ENCODE results near the gene FAM13C. TPM values are rescaled to one million over a fixed set of nuclear protein-coding genes. Genes with fewer than 3 reads are reported as not detected.

FAM13C gene
- total and polyA plus RNA-seq, 9 donors: 18.0 to 40.7 (median 31.9) TPM

Other genes with a start within 250 kb of the FAM13C start
- gene PHYHIPL, start 185.9 kb downstream of the FAM13C start, total RNA-seq: 0.31 TPM
- gene PHYHIPL, start 185.9 kb downstream of the FAM13C start, polyA plus RNA-seq (ENCODE audit: insufficient read depth in 1 of 8, insufficient read length in 8 of 8, low replicate concordance in 1 of 8): 1 to 10 TPM; 1.2 to 2.4 (median 1.8) TPM

All from muscle of leg (tissue), 9 donors.